Mesenchymal stem cell (in vitro differentiated cells and primary cell): Measurements from ENCODE around the gene ZNF367.

ENCODE experiments used
- DNase-seq: peaks from one replicate; pipeline ENCODE4 v3.0.0-alpha.2; 2013
- H2AFZ ChIP-seq: one replicate; pipeline ENCODE4 v1.6.1; 2013; ENCODE audit warnings: low read depth, mild to moderate bottlenecking, control low read depth, inconsistent platforms, low read length, moderate library complexity
- H2AK5ac ChIP-seq: 2 replicates; pipeline ENCODE4 v1.6.1; 2013; ENCODE audit warnings: low read length, moderate library complexity, mild to moderate bottlenecking, inconsistent platforms; ENCODE audit not compliant: severe bottlenecking
- H2BK120ac ChIP-seq: one replicate; pipeline ENCODE4 v1.6.1; 2013; ENCODE audit warnings: low read depth, mild to moderate bottlenecking, inconsistent platforms, low read length, moderate library complexity
- H2BK12ac ChIP-seq, 2 experiments: one replicate each; pipeline ENCODE4 v1.6.1; 2013; ENCODE audit warnings: inconsistent platforms in 2 of 2, low read length in 2 of 2, mild to moderate bottlenecking in 2 of 2, moderate library complexity in 2 of 2, control low read depth in 1 of 2
- H2BK15ac ChIP-seq: one replicate; pipeline ENCODE4 v1.6.1; 2013; ENCODE audit warnings: mild to moderate bottlenecking, low read depth, inconsistent platforms; ENCODE audit not compliant: poor library complexity, severe bottlenecking
- H2BK5ac ChIP-seq: 2 replicates; pipeline ENCODE4 v1.6.1; 2013; ENCODE audit warnings: low read depth, mild to moderate bottlenecking, low read length, control low read depth, inconsistent platforms; ENCODE audit not compliant: poor library complexity, severe bottlenecking
- H3K14ac ChIP-seq, 2 experiments: one replicate each; pipeline ENCODE4 v1.6.1; 2013; ENCODE audit warnings: inconsistent platforms in 2 of 2, low read length in 2 of 2, control low read depth in 1 of 2, mild to moderate bottlenecking in 1 of 2, moderate library complexity in 1 of 2
- H3K18ac ChIP-seq, 2 experiments: one replicate each; pipeline ENCODE4 v1.6.1; 2013; ENCODE audit warnings: inconsistent platforms in 2 of 2, low read length in 2 of 2, control low read depth in 1 of 2, low read depth in 1 of 2, mild to moderate bottlenecking in 1 of 2
- H3K23ac ChIP-seq, 2 experiments: one replicate each; pipeline ENCODE4 v1.6.1; 2013; ENCODE audit warnings: inconsistent platforms in 2 of 2, low read length in 2 of 2, mild to moderate bottlenecking in 2 of 2, moderate library complexity in 2 of 2, control low read depth in 1 of 2
- H3K27ac ChIP-seq: 2 replicates; pipeline ENCODE4 v1.5.1; 2013; ENCODE audit warnings: mild to moderate bottlenecking, moderate library complexity, low read length, control low read depth, inconsistent platforms; ENCODE audit not compliant: poor library complexity, severe bottlenecking
- H3K27me3 ChIP-seq, 2 experiments: 2 replicates each; pipeline versions ENCODE4 v1.6.1 to v1.7.0; 2013; ENCODE audit warnings: low read length in 2 of 2, mild to moderate bottlenecking in 2 of 2, moderate library complexity in 2 of 2, control low read depth in 1 of 2, inconsistent platforms in 1 of 2; ENCODE audit not compliant: control insufficient read depth in 1 of 2, insufficient read depth in 1 of 2
- H3K36me3 ChIP-seq, 2 experiments: 2 replicates each; pipeline versions ENCODE4 v1.6.1 to v1.7.0; 2013; ENCODE audit warnings: low read length in 2 of 2, control low read depth in 1 of 2, inconsistent platforms in 1 of 2, low read depth in 1 of 2, mild to moderate bottlenecking in 1 of 2; ENCODE audit not compliant: insufficient read depth in 2 of 2, control insufficient read depth in 1 of 2
- H3K4ac ChIP-seq, 2 experiments: one replicate each; pipeline ENCODE4 v1.6.1; 2013; ENCODE audit warnings: inconsistent platforms in 2 of 2, low read length in 2 of 2, mild to moderate bottlenecking in 2 of 2, moderate library complexity in 2 of 2, control low read depth in 1 of 2, low read depth in 1 of 2
- H3K4me1 ChIP-seq: 2 replicates; pipeline ENCODE4 v1.6.1; 2013; ENCODE audit warnings: low read depth, low read length, control low read depth; ENCODE audit not compliant: control insufficient read depth, insufficient read depth
- H3K4me2 ChIP-seq: 2 replicates; pipeline ENCODE4 v1.6.1; 2013; ENCODE audit warnings: low read length, mild to moderate bottlenecking, inconsistent platforms; ENCODE audit not compliant: poor library complexity, severe bottlenecking
- H3K4me3 ChIP-seq, 2 experiments: 2 replicates each; pipeline versions ENCODE4 v1.5.1 to v1.7.0; 2013; ENCODE audit warnings: low read length in 2 of 2, mild to moderate bottlenecking in 2 of 2, control low read depth in 1 of 2, low read depth in 1 of 2; ENCODE audit not compliant: insufficient read depth in 1 of 2
- H3K79me1 ChIP-seq: replicated peaks from 2 replicates; pipeline ENCODE4 v1.6.1; 2013; ENCODE audit warnings: mild to moderate bottlenecking, control low read depth, low read length, inconsistent platforms; ENCODE audit not compliant: poor library complexity, severe bottlenecking
- H3K9ac ChIP-seq: 2 replicates; pipeline ENCODE4 v1.7.0; 2013; ENCODE audit warnings: mild to moderate bottlenecking, low read length, moderate library complexity
- H3K9me3 ChIP-seq: 2 replicates; pipeline ENCODE4 v1.7.0; 2013; ENCODE audit warnings: mild to moderate bottlenecking, low read length; ENCODE audit not compliant: control insufficient read depth
- H4K8ac ChIP-seq: one replicate; pipeline ENCODE4 v1.6.1; 2013; ENCODE audit warnings: inconsistent platforms, mild to moderate bottlenecking, low read length, moderate library complexity
- H4K91ac ChIP-seq: one replicate; pipeline ENCODE4 v1.6.1; 2013; ENCODE audit warnings: mild to moderate bottlenecking, low read length, inconsistent platforms
- WGBS: methylation state at CpG from one replicate; pipeline ENCODE4 v1.1.7; 2013; ENCODE audit warnings: mixed read lengths; 5-methylcytosine and 5-hydroxymethylcytosine counted together

ZNF367 gene

DNA sequence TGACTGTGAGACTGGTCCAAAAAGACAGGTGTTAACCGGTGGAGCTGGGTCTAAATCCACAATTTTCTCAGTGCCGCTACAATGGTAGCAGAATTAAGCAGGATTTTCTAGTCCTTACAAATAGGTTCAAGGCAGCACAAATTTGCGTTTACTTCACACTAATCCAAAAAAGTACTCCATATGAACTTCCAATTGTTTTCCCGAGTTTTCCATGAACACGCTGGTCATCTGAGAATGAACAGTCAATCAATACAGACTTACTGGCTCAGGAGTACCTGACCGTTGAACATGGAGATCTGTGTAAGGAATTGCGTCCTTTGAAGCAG, 35.4 kb downstream of the ZNF367 start:
- Histone ChIP-seq H3K23ac (no peak overlapping the region), H3K27ac (peak overlapping the region; percentile 64), H4K8ac (peak overlapping the region; percentile 88), H3K9me3 (no peaks in the 10 kb centered on the region), H3K4me3 (peak overlapping the region; percentile 83 to 97), H3K27me3 (no peaks in the 10 kb centered on the region), H4K91ac (no peak overlapping the region), H3K18ac (no peak overlapping the region), H2BK15ac (no peak overlapping the region), H3K4me2 (peak overlapping the region; percentile 69), H2AK5ac (no peak overlapping the region), H2AFZ (peak overlapping the region; percentile 75), H2BK12ac (no peak overlapping the region), H3K79me1 (peaks cover 11% of the 10 kb centered on the region), H2BK120ac (no peak overlapping the region), H3K36me3 (peaks cover 9 to 14% of the 10 kb centered on the region in 2 experiments), H3K9ac (peak overlapping the region; percentile 88), H3K4me1 (peaks cover 12% of the 10 kb centered on the region), H3K4ac (no peak overlapping the region), H2BK5ac (no peak overlapping the region), H3K14ac (no peak overlapping the region)
- WGBS, result 35% methylated on average over 7 of the region's 7 CpGs
- DNase-seq, result no peak

DNA sequence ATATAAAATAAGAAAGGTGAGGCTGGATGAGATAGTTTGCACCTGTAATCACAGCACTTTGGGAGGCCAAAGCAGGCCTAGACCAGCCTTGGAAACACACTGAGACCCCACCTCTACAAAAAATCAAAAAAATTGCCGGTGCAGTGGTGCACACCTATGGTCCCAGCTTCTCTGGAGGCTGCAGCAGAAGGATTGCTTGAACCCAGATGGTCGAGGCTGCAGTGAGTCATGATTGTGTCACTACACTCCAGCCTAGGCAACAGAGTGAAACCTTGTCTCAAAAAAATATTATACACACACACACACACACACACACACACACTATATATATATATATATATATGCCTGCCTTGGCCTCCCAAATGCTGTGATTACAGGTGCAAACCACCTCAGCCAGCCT, 36.0 kb downstream of the ZNF367 start:
- Histone ChIP-seq H3K14ac (no peak overlapping the region), H3K9me3 (no peaks in the 10 kb centered on the region), H2AFZ (no peak overlapping the region), H3K9ac (peak overlapping the region; percentile 88), H3K4me3 (peak overlapping the region in 1 of 2 experiments; percentile 97), H2BK120ac (no peak overlapping the region), H3K27me3 (no peaks in the 10 kb centered on the region), H2BK12ac (no peak overlapping the region), H3K79me1 (peaks cover 11% of the 10 kb centered on the region), H3K36me3 (peaks cover 9 to 14% of the 10 kb centered on the region in 2 experiments), H3K4ac (no peak overlapping the region), H3K4me1 (peaks cover 17% of the 10 kb centered on the region), H3K23ac (no peak overlapping the region), H2BK5ac (no peak overlapping the region), H4K8ac (no peak overlapping the region), H2BK15ac (no peak overlapping the region), H3K27ac (no peak overlapping the region), H3K18ac (no peak overlapping the region), H4K91ac (no peak overlapping the region), H3K4me2 (peak overlapping the region; percentile 69), H2AK5ac (no peak overlapping the region)
- 43% methylated on average over 2 of the region's 2 CpGs for WGBS
- peak; percentile 26 for DNase-seq

DNA sequence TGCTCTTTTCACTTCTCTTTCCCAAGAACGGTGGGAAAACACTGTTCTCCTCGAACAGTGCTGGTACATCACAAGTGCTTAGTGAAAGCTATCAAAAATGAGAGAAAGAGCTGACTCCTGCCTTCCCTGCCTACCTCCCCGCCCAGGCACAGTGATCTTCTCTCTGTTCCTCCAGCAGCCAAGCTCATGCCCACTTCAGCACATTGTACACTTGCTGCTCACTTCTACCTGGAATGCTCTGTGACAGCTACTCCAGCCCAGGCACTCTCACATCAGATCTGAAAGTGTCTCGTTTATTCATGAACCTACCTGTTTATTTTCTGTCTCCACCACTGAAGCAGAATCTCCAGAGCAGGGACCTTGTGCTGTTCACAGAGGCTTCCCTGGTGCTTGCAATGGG, 36.5 kb downstream of the ZNF367 start:
- H2BK5ac ChIP-seq, result no peak overlapping the region
- no peaks in the 10 kb centered on the region for H3K9me3 ChIP-seq
- H4K91ac ChIP-seq, result peak overlapping the region; percentile 59
- H3K14ac ChIP-seq, result no peak overlapping the region
- H3K36me3 ChIP-seq, result peaks cover 11 to 17% of the 10 kb centered on the region in 2 experiments
- no peak for DNase-seq
- H2AK5ac ChIP-seq, result no peak overlapping the region
- no peak overlapping the region for H3K27ac ChIP-seq
- H2AFZ ChIP-seq, result no peak overlapping the region
- H2BK120ac ChIP-seq, result no peak overlapping the region
- peaks cover 20% of the 10 kb centered on the region for H3K4me1 ChIP-seq
- WGBS, result 99% methylated on average over 4 of the region's 4 CpGs
- H3K18ac ChIP-seq, result no peak overlapping the region
- H2BK15ac ChIP-seq, result no peak overlapping the region
- no peak overlapping the region for H3K4me2 ChIP-seq
- H2BK12ac ChIP-seq, result no peak overlapping the region
- no peak overlapping the region for H3K4ac ChIP-seq
- H4K8ac ChIP-seq, result no peak overlapping the region
- no peaks in the 10 kb centered on the region for H3K27me3 ChIP-seq
- peak overlapping the region; percentile 11 for H3K9ac ChIP-seq
- H3K23ac ChIP-seq, result peak overlapping the region in 1 of 2 experiments; percentile 75
- peaks cover 11% of the 10 kb centered on the region for H3K79me1 ChIP-seq
- H3K4me3 ChIP-seq, result no peak overlapping the region

DNA sequence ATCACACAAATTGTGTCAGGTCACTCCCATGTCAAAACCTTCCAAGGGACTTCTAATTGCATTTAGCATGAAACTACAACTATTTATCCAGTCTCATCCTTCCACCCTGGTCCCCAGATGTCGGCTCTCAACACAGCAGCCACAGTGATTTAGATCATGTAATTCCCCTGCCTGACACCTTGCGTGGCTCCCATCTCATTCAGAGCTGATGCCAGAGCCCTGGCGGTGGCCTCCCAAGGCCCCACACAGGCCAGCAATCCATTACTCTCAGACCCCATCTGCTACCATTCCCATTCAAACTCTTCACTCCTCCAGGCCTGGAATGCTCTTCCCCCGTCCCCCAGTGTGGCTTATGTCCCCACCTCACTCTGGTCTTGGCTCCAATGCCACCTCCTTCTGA, 37.0 kb downstream of the ZNF367 start:
- H3K4ac ChIP-seq, result no peak overlapping the region
- H3K9me3 ChIP-seq, result no peaks in the 10 kb centered on the region
- peak overlapping the region; percentile 45 for H4K8ac ChIP-seq
- no peak overlapping the region for H2BK5ac ChIP-seq
- peaks cover 20% of the 10 kb centered on the region for H3K4me1 ChIP-seq
- H3K4me2 ChIP-seq, result no peak overlapping the region
- no peak overlapping the region for H2BK12ac ChIP-seq
- WGBS, result 96% methylated on average over 4 of the region's 4 CpGs
- H2AK5ac ChIP-seq, result no peak overlapping the region
- H4K91ac ChIP-seq, result peak overlapping the region; percentile 29
- H3K36me3 ChIP-seq, result peaks cover 14 to 17% of the 10 kb centered on the region in 2 experiments
- no peak overlapping the region for H3K4me3 ChIP-seq
- no peak overlapping the region for H3K23ac ChIP-seq
- H3K18ac ChIP-seq, result no peak overlapping the region
- no peak for DNase-seq
- no peak overlapping the region for H3K14ac ChIP-seq
- no peak overlapping the region for H2AFZ ChIP-seq
- H3K27ac ChIP-seq, result no peak overlapping the region
- H2BK120ac ChIP-seq, result no peak overlapping the region
- no peak overlapping the region for H2BK15ac ChIP-seq
- H3K27me3 ChIP-seq, result no peaks in the 10 kb centered on the region
- no peak overlapping the region for H3K9ac ChIP-seq
- H3K79me1 ChIP-seq, result peaks cover 14% of the 10 kb centered on the region
